Measurements from ENCODE around the gene RETN.
A peak's percentile ranks its signal among the peaks of the same experiment; 100 is the strongest.

The RETN gene

GRCh38 chr19:7685546-7686445 is 16.9 kb downstream of the RETN start:
- DNase-seq, result no peak

GRCh38 chr19:7687177-7687576 is 18.3 kb downstream of the RETN start:
- no peak for DNase-seq

DNA sequence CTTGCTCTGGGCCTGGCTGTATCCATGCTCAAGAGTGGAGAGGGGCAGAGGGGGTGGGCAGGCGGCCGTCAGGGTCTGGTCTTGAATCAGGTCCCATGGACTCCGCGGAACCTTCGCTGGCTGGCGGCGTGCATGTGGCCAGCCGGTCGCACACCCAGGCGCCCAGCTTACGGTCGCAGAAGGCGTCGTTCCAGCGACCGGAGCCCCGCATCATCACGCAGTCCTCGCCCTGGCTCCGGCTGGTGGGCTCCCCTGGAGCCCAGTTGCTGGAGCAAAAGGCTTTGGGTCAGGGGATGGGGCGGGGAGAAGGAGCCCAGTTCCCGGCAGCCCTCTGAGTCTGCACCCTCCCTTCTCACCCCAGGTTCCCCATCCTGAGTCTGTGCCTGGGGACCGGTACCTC is 20.3 kb downstream of the RETN start:
- no peak for DNase-seq

GRCh38 chr19:7690779-7691258 is 22.0 kb downstream of the RETN start:
- DNase-seq, result no peak

DNA sequence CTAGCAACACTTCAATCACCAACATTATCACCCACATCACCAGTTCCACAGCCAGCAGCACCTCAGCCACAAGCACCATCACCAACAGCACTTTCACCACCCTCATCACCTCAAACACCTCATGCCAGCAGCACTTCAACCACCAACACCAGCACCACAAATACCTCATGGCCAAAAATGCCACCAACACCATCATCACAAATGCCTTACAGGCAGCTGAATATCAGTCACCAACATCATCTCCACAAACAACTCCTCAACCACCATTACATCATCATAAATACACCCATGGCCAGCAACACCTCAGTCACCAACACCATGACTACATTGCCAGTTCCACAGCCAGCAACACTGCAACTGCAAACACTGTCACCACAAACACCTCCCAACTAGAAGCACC is 22.6 kb downstream of the RETN start:
- no peak for DNase-seq

GRCh38 chr19:7692417-7693088 is 23.7 kb downstream of the RETN start:
- no peak for DNase-seq

GRCh38 chr19:7694499-7694898 is 25.6 kb downstream of the RETN start:
- DNase-seq, result no peak

- no peak for DNase-seq
These were observed 29.0 kb downstream of the RETN start for GRCh38 chr19:7697721-7698287.

DNA sequence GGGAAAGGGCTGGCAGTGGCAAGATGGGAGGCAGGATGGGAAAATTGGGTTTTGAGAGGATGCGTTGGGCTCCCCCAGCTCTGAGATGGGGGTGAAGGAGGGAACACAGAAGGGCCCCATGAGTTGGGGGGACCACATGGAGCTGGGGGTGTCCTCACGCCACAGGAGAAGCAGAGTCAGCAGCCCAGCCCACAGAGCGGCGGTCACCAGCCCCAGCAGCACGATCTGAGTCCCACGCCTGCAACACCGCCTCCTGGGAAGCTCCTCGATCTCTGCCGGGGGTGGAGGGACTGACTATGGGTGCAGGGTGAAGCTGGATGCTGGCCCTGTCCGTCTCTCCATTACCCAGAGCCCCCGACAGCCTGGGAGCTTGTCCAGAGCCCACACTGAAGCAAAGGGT is 29.7 kb downstream of the RETN start:
- no peak for DNase-seq

DNA sequence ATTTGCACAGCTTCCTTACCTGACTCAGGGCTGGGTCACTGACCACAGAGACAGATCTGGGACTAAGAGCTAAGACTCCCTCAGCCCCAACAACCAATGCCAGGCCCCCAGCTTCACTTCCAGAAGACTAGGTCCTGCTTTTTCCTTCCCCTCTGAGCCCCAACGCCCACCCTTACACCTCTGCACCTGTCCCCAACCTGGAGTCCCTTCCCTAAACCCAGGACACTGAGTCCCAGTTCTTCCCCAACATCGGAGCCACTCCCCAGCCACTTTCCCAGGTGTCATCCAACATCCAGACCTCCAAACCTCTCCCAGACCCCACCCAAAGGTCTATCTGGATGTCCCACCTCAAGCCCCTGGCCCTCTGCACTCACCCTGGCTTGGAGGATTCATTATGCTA is 30.2 kb downstream of the RETN start:
- DNase-seq, result no peak

DNA sequence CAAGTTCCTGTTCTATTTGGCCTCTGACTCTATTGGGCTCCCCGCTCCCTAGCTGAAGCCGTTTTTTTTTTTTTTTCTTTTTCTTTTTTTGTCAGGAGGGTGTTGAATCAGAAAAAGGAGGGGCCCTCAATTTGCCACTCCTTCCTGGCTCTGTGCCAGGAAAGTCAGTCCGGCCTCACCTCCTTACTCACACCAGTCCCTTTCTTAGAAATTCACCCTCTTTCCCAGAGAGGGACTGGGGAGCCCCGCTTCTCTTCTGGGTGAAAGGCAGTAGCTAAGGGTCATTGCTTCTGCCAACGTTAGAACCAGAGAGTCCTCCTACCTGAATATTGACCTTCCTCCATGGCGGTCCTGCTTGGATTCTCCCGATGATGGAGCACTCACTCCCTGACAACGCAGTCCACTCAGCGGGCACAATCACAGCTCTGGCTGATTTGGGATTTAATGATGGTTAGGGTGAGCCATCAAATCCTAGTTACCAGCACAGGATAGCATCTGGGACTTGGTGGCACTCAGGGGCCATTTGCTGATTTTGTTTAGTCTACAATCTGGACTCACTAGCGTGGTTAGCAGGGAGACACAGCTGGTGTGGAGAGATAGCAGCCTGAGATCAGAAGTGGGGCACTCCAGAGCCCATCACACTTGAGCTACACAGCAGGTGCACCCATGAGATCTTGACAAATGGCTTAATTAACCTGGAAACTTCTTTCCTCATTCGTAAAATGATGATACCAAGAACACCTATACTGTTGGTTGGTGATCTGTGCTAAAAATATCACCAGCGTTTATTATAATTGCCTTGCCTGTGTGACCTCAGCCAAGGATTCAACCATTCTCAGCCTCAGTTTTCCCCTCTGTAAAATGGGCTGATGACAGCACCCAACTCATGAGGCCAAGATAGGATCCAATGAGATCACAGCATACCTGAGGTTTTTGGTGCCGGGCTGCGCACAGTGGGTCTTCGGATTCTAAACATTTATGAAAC is 30.9 kb downstream of the RETN start:
- DNase-seq, result peak; percentile 14

GRCh38 chr19:7701049-7701653 is 32.3 kb downstream of the RETN start:
- DNase-seq, result no peak

GRCh38 chr19:7701654-7702457 is 33.0 kb downstream of the RETN start, which contains the start of gene FCER2:
TSS of gene FCER2 (minus strand) at chr19:7702131. CDS start at chr19:7699760, 2,371 bp downstream.
- DNase-seq, result no peak

DNA sequence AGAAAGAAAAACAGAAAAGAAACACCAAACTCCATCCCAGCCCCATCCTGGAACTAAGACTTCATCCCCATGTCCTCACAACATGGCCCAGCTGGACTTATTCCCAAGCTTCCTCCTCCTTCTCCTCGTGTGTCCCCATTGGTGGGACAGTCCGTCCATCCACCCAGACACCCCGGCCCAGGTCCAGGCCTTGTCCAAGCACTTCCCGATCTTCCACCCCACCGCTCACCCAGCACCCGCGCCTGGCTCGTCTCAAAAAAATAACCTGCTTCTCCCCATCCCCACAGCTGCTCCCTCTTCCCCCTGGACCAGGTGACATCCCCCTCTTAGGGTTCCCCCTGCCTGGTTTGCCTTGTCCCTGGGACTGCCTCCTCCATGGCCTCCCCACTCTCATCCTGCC is 34.5 kb downstream of the RETN start:
- DNase-seq, result no peak

- no peak for DNase-seq
These were observed 35.6 kb downstream of the RETN start for GRCh38 chr19:7704280-7705060.

GRCh38 chr19:7705387-7706187 is 36.7 kb downstream of the RETN start:
- DNase-seq, result no peak

- no peak for DNase-seq
These were observed 37.5 kb downstream of the RETN start for GRCh38 chr19:7706188-7706954.

- no peak for DNase-seq
These were observed 38.2 kb downstream of the RETN start for GRCh38 chr19:7706955-7707456.

All from NCI-H2171 (cell line).